Neural progenitor cell (in vitro differentiated cells): ENCODE data around the gene NAA10.

Experiments used
- EZH2 ChIP-seq: fragments of 200-600 bp; sonication (generic); IDR thresholded peaks from 2 replicates; pipeline ENCODE4 v1.6.1; 2017; ENCODE audit warnings: antibody characterized with exemption, mild to moderate bottlenecking, moderate library complexity
- TF ChIP-seq, protein P1 (sequence below): fragments of 200-600 bp; sonication (generic); IDR thresholded peaks from 2 replicates; pipeline ENCODE4 v1.5.1; 2017; ENCODE audit warnings: antibody characterized with exemption, mild to moderate bottlenecking

- TF ChIP-seq, protein P1, sequence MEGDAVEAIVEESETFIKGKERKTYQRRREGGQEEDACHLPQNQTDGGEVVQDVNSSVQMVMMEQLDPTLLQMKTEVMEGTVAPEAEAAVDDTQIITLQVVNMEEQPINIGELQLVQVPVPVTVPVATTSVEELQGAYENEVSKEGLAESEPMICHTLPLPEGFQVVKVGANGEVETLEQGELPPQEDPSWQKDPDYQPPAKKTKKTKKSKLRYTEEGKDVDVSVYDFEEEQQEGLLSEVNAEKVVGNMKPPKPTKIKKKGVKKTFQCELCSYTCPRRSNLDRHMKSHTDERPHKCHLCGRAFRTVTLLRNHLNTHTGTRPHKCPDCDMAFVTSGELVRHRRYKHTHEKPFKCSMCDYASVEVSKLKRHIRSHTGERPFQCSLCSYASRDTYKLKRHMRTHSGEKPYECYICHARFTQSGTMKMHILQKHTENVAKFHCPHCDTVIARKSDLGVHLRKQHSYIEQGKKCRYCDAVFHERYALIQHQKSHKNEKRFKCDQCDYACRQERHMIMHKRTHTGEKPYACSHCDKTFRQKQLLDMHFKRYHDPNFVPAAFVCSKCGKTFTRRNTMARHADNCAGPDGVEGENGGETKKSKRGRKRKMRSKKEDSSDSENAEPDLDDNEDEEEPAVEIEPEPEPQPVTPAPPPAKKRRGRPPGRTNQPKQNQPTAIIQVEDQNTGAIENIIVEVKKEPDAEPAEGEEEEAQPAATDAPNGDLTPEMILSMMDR, result no peak
- no peak for TF ChIP-seq EZH2
Measured at GRCh38 chrX:153887385-153887784, 47.5 kb downstream of the NAA10 start.
